GM18951 (cell line): ENCODE data around the gene TRAPPC3L.
"Not testable (repeated sequence)": the region's sequence is repeated elsewhere in the genome, so short reads cannot be mapped to it uniquely, and the experiment has no call there.

Experiments used
- POLR2A ChIP-seq: IDR thresholded peaks from 4 replicates; pipeline ENCODE4 v1.6.1; 2011; ENCODE audit warnings: mild to moderate bottlenecking; ENCODE audit not compliant: insufficient read length, insufficient read depth; ENCODE audit errors: extremely low read depth
- in situ Hi-C: fragments of 300-500 bp; cut with MboI; formaldehyde crosslinking; loops from one replicate; pipeline ENCODE4 v1.12.0; 2022; ENCODE audit warnings: low sequenced_read_pairs, mixed read lengths, inconsistent platforms; ENCODE audit not compliant: unreplicated experiment

TRAPPC3L gene

DNA sequence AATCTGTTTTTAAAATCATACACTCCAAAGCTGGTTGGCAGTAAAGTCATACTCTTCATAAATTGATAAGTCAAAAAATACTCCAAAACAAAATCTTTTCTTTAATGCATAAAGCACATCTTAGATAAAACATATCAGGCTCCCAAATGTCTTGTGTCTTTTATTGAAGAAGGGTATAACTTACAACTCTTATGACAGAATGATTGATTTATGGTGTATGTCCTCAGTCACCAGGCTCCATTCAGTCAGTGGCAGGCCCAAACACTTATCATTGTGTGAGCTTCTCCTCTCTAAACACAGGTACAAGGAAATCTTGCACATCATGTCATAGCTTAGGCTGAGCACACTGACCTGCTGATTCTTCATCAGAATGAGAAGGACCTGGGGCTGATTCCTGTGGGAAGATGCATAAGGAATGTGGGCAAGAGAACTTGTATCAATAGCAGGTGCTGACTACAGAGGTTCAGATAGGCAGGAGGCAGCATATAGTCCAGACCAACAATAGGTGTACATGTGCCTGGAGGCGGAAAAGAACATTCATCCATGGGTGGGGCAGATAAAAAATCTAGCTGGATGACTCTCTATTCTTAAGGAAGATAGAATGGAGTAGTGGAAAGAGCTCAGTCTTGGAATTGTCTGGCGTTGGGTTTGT, 32.1 kb downstream of the TRAPPC3L start:
- TF ChIP-seq POLR2A: no peak
- in situ Hi-C loops: no loop called here

DNA sequence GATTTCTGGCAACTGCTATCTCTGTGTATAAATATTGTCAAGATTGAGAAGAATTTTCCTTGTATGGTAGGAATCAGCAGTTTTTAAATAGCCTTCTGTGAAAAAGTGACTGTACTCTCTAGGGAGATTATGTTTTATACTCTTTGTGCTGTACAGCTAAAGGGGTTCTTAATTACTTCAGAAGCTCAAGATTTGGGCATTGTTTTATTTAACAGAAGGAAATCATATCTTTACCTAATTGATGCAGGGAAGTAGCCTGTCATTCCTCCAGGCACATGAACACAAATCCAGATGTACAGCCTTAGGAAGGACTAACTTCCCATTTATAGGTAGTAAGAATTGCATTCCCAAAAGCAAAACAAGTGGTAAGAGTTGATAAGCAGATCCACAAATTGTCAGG, 32.8 kb downstream of the TRAPPC3L start:
- in situ Hi-C loops: no loop called here
- no peak for TF ChIP-seq POLR2A

GRCh38 chr6:116512111-116512559, 33.3 kb downstream of the TRAPPC3L start:
- no peak for TF ChIP-seq POLR2A
- in situ Hi-C loops: no loop called here

GRCh38 chr6:116511424-116512110, 33.9 kb downstream of the TRAPPC3L start, which contains the start of gene CALHM5:
TSS of gene CALHM5 (plus strand) at chr6:116511639. CDS start at chr6:116511697, 58 bp downstream.
- TF ChIP-seq POLR2A: no peak
- in situ Hi-C loops: no loop called here

DNA sequence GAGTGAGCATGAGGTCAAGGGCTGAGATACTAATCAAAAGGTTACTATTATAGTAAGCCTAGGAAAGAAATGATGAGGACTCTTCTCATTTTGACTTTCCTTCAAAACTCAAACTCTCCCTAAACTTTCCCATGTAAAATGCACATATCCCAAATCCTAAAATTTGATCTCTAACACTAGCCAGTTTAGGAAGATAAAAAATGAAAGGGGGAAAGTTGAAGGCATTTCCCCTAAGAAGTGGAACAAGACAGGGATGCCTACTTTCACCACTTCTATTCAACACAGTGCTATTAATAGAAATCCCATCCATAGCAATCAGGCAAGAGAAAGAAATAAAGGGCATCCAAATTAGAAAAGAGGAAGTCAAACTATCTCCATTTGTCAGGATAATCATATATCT, 37.0 kb downstream of the TRAPPC3L start:
- no peak for TF ChIP-seq POLR2A
- in situ Hi-C loops: no loop called here

GRCh38 chr6:116507324-116507723, 38.2 kb downstream of the TRAPPC3L start:
- in situ Hi-C loops: no loop called here
- no peak for TF ChIP-seq POLR2A

DNA sequence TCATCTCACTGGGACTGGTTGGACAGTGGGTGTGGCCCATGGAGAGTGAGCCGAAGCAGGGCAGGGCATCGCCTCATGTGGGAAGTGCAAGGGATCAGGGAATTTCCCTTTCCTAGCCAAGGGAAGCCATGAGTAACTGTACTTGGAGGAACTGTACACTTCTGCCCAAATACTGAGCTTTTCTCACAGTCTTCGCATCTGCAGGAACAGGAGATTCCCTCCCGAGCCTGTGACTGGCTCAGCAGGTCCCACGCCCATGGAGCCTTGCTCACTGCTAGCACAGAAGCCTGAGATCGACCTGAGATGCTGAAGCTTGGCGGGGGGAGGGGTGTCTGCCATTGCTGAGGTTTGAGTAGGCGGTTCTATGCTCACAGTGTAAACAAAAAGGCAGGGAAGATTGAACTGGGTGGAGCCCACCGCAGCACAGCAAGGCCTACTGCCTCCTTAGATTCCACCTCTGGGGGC, 44.5 kb downstream of the TRAPPC3L start:
- no peak for TF ChIP-seq POLR2A
- in situ Hi-C loops: no loop called here

DNA sequence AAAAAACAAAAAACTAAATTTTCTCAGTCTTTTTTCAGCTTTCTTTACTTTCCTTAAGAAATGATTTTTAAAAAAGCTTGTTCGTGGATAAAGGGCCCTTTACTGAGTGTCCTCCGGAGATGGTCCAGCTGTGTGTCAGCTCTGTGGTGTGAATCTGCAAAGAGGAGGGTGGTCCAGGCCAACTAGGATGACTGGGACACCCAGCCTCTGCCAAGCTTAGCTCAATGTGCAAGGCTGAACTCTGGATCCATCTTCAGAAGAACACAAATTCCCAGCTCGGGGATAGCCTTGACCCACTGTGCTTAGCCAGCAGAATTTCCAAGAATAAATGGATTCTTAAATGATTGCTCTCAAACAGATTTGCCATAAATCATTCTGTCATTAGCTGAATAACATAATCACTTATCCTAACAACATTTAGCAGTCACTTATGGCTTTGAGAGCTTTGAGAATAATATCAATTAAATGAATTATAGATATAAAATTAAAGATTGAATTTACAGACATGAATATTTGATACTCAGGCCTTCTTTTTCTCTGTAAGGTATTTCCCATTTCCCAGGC, 48.3 kb downstream of the TRAPPC3L start:
- in situ Hi-C loops: no loop called here
- TF ChIP-seq POLR2A: no peak

- in situ Hi-C loops: not testable (repeated sequence)
These were observed 50.3 kb downstream of the TRAPPC3L start for GRCh38 chr6:116495161-116495560.

- in situ Hi-C loops: no loop called here
- TF ChIP-seq POLR2A: no peak
These were observed 53.0 kb downstream of the TRAPPC3L start for GRCh38 chr6:116492331-116493067.

DNA sequence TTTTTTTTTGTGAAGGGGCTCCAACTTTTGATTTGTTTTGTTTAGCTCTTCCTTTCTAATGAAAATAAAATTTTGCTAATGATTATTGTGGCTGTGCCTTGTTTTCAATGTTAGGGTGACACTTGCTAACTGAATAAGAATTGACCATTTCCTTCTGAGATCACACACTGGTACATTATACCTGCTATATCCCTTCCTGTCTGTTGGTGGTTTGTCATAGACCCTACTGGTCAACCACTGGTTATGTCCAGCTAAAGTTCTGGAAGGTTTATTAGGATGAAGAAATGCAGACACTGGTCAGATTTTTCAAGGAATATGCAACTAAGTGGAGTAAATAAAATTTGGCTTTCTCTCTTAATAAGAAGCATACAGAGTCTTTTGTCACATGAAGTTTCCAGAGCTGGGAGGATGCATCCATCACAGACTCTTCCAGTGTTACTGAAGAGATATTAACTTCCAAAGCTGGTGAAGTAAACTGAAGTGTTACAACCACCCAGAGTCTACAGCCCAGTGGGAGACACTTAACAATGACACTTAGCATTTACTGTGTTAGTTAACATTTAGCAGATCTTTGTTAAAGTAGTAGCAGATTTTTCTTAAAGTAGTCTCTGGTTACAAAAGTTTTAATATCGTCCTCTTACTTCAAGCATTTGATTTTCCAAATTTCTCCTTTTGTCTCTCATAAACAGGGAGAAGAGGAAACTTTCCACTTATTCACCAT, 53.7 kb downstream of the TRAPPC3L start:
- in situ Hi-C loops: no loop called here
- no peak for TF ChIP-seq POLR2A

- in situ Hi-C loops: no loop called here
- no peak for TF ChIP-seq POLR2A
These were observed 59.8 kb downstream of the TRAPPC3L start for GRCh38 chr6:116485559-116486184.
